Mucosa of rectum (tissue), 2 donors: ENCODE results near the gene BACH2.

Experiments
- H3K27ac ChIP-seq, 2 donors: one replicate each; pipeline ENCODE4 v1.7.0; 2013; ENCODE audit warnings: inconsistent platforms in 2 of 2, low read depth in 2 of 2, low read length in 2 of 2
- H3K27me3 ChIP-seq, 2 donors: one replicate each; pipeline ENCODE4 v1.7.0; 2013; ENCODE audit warnings: low read length in 2 of 2; ENCODE audit not compliant: control insufficient read depth in 2 of 2, insufficient read depth in 2 of 2
- H3K36me3 ChIP-seq, 2 donors: one replicate each; pipeline ENCODE4 v1.7.0; 2013; ENCODE audit warnings: low read length in 2 of 2; ENCODE audit not compliant: control insufficient read depth in 2 of 2, insufficient read depth in 2 of 2
- H3K4me1 ChIP-seq, 2 donors: one replicate each; pipeline ENCODE4 v1.7.0; 2013; ENCODE audit warnings: low read length in 2 of 2, mild to moderate bottlenecking in 1 of 2; ENCODE audit not compliant: control insufficient read depth in 2 of 2, insufficient read depth in 2 of 2
- H3K4me3 ChIP-seq, 2 donors: one replicate each; pipeline ENCODE4 v1.7.0; 2013; ENCODE audit warnings: low read length in 2 of 2
- H3K9ac ChIP-seq, 2 donors: one replicate each; pipeline ENCODE4 v1.7.0; 2013; ENCODE audit warnings: low read length in 2 of 2, low read depth in 1 of 2, mild to moderate bottlenecking in 1 of 2
- H3K9me3 ChIP-seq, 2 donors: one replicate each; pipeline ENCODE4 v1.7.0; 2013; ENCODE audit warnings: low read length in 2 of 2; ENCODE audit not compliant: control insufficient read depth in 2 of 2
- donor health status: healthy.
- donor health status: Normal muscosa, but diverticular disease.

BACH2 gene

GRCh38 chr6:89952105-89952671 is 344.5 kb downstream of the BACH2 start:
- Histone ChIP-seq H3K27me3 (no peaks in the 10 kb centered on the region), H3K9ac (no peak overlapping the region), H3K27ac (no peak overlapping the region), H3K4me3 (no peak overlapping the region), H3K36me3 (no peaks in the 10 kb centered on the region), H3K4me1 (no peaks in the 10 kb centered on the region), H3K9me3 (no peaks in the 10 kb centered on the region)

GRCh38 chr6:89951574-89952104 is 345.0 kb downstream of the BACH2 start:
- Histone ChIP-seq H3K27me3 (no peaks in the 10 kb centered on the region), H3K27ac (no peak overlapping the region), H3K4me1 (no peaks in the 10 kb centered on the region), H3K9me3 (no peaks in the 10 kb centered on the region), H3K36me3 (no peaks in the 10 kb centered on the region), H3K9ac (no peak overlapping the region), H3K4me3 (no peak overlapping the region)

GRCh38 chr6:89950879-89951391 is 345.7 kb downstream of the BACH2 start:
- H3K9me3 ChIP-seq, result no peaks in the 10 kb centered on the region
- no peaks in the 10 kb centered on the region for H3K36me3 ChIP-seq
- H3K9ac ChIP-seq, result no peak overlapping the region
- no peak overlapping the region for H3K27ac ChIP-seq
- no peaks in the 10 kb centered on the region for H3K4me1 ChIP-seq
- no peaks in the 10 kb centered on the region for H3K27me3 ChIP-seq
- H3K4me3 ChIP-seq, result no peak overlapping the region

- Histone ChIP-seq H3K4me1 (no peaks in the 10 kb centered on the region), H3K27ac (no peak overlapping the region), H3K9me3 (no peaks in the 10 kb centered on the region), H3K27me3 (no peaks in the 10 kb centered on the region), H3K36me3 (no peaks in the 10 kb centered on the region), H3K9ac (no peak overlapping the region), H3K4me3 (no peak overlapping the region)
Measured at GRCh38 chr6:89950446-89950845, 346.2 kb downstream of the BACH2 start.

- H3K9me3 ChIP-seq, result no peaks in the 10 kb centered on the region
- no peaks in the 10 kb centered on the region for H3K4me1 ChIP-seq
- no peaks in the 10 kb centered on the region for H3K36me3 ChIP-seq
- no peaks in the 10 kb centered on the region for H3K27me3 ChIP-seq
- H3K9ac ChIP-seq, result no peak overlapping the region
- no peak overlapping the region for H3K4me3 ChIP-seq
- H3K27ac ChIP-seq, result no peak overlapping the region
Measured at GRCh38 chr6:89948876-89949275, 347.8 kb downstream of the BACH2 start.

- Histone ChIP-seq H3K4me3 (no peak overlapping the region), H3K27me3 (no peaks in the 10 kb centered on the region), H3K9ac (no peak overlapping the region), H3K27ac (no peak overlapping the region), H3K4me1 (peaks cover 6 to 7% of the 10 kb centered on the region in 2 donors), H3K9me3 (no peaks in the 10 kb centered on the region), H3K36me3 (no peaks in the 10 kb centered on the region)
Measured at GRCh38 chr6:89944826-89945407, 351.7 kb downstream of the BACH2 start.

- H3K27ac ChIP-seq, result no peak overlapping the region
Measured at GRCh38 chr6:89944181-89944755, 352.4 kb downstream of the BACH2 start.

GRCh38 chr6:89942601-89943000 is 354.0 kb downstream of the BACH2 start:
- Histone ChIP-seq H3K27me3 (no peaks in the 10 kb centered on the region), H3K27ac (no peak overlapping the region), H3K4me1 (peaks cover 6 to 7% of the 10 kb centered on the region in 2 donors), H3K36me3 (no peaks in the 10 kb centered on the region), H3K9me3 (no peaks in the 10 kb centered on the region), H3K9ac (no peak overlapping the region), H3K4me3 (no peak overlapping the region)

More at GRCh38 chr6:89944181-89944755, 352.4 kb downstream of the BACH2 start:
- Histone ChIP-seq H3K27me3 (no peaks in the 10 kb centered on the region), H3K9ac (no peak overlapping the region), H3K4me3 (no peak overlapping the region), H3K9me3 (no peaks in the 10 kb centered on the region), H3K36me3 (no peaks in the 10 kb centered on the region), H3K4me1 (peaks cover 6 to 7% of the 10 kb centered on the region in 2 donors)

GRCh38 chr6:89941763-89942497 is 354.7 kb downstream of the BACH2 start:
- no peaks in the 10 kb centered on the region for H3K36me3 ChIP-seq
- H3K9me3 ChIP-seq, result no peaks in the 10 kb centered on the region
- no peak overlapping the region for H3K4me3 ChIP-seq
- H3K27me3 ChIP-seq, result no peaks in the 10 kb centered on the region
- no peak overlapping the region for H3K27ac ChIP-seq
- H3K4me1 ChIP-seq, result peaks cover 6 to 7% of the 10 kb centered on the region in 2 donors
- no peak overlapping the region for H3K9ac ChIP-seq
